GM19099 (cell line): ENCODE data around the gene SRC.

ENCODE experiments used
- POLR2A ChIP-seq: IDR thresholded peaks from 3 replicates; pipeline ENCODE4 v1.6.1; 2011; ENCODE audit warnings: low read depth; ENCODE audit not compliant: insufficient read length; ENCODE audit errors: extremely low read depth

Gene SRC

DNA sequence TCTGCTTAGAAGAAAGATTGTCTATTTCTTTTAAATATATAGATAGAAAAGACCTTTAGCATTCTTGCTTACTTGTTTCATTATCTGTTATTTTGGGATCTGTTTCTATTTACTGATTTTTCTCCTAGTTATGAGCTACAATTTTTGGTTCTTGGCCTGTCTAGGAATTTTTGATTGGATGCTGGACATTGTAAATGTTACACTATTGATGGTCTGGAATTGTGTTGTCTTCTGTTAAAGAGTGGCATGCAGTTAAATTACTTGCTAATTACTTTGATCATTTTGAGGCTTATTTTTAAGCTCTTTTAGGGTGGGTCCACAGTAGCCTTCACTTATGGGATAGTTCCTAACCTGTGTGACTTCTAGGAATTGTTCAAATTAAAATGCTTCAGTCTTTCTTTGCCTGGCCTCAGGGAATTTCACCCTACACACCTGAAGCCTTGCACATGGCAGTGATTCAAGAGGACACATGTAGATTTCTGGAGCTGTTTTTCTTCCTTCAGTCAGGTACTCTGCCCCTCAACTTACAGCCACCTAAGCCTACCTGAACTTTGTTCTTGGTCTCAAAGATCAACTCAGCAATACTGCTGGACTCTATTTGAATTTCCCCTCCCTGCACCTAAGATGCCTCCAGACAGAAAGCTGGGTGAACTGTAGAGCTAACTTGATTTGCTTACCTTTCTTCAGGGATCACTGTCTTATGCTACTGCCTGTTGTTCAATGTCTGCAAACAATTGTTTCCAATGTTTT is 108.9 kb downstream of the SRC start:
- TF ChIP-seq POLR2A: no peak
